Measurements from ENCODE around the gene CNOT6.

DNA sequence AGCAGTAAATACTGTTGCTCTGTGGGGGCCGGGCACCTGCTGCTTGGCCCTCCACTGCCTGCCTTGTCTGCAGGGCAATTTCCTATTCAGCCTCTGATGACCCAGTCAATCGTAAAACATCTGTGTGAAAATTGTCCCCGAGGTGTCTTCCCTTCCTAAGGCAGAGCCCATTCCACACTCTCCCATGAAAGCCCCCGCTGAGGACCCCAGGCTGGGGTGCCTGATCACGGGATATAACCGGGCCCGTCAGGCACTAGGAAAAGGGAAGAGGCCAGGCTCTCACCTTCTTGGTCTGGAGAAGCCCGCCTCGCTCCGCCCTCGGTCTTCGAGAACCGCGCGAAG is 124.3 kb downstream of the CNOT6 start:
- TF ChIP-seq CTCF (IDR thresholded peaks at IDR 0.05; ENCODE audit: low read length) = no peak
- TF ChIP-seq EZH2 (IDR thresholded peaks at IDR 0.05; ENCODE audit: borderline replicate concordance, low read length) = no peak

Measured in OCI-LY1 (cell line).